ENCODE results near the gene FOXR2.

The FOXR2 gene, protein sequence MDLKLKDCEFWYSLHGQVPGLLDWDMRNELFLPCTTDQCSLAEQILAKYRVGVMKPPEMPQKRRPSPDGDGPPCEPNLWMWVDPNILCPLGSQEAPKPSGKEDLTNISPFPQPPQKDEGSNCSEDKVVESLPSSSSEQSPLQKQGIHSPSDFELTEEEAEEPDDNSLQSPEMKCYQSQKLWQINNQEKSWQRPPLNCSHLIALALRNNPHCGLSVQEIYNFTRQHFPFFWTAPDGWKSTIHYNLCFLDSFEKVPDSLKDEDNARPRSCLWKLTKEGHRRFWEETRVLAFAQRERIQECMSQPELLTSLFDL

DNA sequence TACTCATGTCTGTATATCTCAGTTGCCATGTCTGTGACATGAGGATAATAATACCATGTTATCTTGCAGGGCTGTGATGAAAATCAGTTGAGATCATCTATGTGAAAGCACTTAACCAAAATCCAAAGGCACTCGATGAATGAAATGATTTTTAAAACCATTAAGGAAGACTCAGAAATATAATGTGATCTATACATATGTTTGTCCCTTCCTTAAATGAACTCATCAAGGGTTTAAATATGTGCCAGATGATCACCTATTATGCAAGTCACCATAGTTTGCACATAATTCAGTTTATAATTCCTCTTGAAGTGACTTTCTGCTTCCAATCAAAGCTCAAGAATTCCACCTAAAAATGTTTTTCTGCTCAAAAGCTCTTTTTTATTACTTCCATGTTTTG lies at the start of gene FOXR2:
Gene FOXR2, plus strand, starts transcription at position 301 of the 400 bp plus-strand sequence. CDS start 312 bp downstream, outside the sequence.
- no peak for DNase-seq (ENCODE audit: low read depth)

DNA sequence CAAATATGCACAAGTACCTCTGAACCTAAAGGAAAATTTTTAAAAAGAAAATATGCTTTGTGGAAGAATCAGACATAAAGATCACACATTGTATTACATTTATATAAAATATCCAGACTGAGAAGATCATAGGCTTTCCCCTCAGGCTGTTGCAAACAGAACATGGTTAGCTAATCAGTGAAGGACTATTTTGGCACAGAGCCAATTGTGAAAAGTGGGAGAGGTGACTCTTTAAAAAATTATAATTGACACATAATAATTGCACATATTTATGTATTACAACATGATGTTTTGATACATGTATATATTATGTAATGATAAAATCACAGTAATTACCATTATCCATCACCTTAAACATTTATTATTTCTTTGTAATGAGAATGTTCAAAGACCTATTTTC lies 44.1 kb upstream of the FOXR2 start:
- DNase-seq (ENCODE audit: low read depth) = no peak

DNA sequence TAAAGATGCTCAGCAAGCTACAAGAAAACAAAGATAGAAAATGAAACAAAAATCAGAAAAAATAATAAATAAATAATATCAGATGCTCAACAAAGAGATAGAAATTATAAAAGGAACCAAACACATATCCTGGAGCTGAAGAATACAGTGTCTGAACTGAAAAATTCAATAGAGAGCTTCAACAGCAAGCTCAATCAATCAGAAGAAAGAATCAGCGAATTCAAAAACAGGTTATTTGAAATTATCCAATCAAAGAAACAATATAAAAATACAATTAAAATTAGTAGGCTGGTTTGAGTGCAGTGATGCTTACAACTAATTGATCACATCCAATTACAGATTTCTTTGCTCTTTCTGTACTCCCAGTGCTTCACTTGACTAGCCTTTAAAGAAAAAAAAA lies 40.8 kb upstream of the FOXR2 start:
- no peak for DNase-seq (ENCODE audit: low read depth)

DNA sequence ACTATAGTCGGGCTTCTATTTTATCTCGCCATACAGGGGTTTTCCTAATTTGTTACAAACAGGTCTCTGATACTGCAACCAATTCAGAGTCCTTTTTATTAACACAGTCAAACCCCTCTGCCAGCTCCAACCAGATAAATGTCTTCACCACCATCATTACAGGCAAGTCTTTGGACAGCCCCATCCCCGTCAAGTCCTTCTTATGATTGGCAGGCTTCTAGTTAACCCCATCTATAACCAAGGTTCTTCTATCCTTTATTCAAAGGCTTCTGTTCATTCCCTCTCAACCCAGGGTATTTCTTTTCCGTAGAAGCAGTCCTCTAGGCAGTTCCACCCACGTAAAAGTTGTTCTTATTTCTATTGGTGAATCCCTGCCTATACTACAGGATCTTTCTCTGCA lies 29.9 kb upstream of the FOXR2 start:
- DNase-seq (ENCODE audit: low read depth) = no peak

DNA sequence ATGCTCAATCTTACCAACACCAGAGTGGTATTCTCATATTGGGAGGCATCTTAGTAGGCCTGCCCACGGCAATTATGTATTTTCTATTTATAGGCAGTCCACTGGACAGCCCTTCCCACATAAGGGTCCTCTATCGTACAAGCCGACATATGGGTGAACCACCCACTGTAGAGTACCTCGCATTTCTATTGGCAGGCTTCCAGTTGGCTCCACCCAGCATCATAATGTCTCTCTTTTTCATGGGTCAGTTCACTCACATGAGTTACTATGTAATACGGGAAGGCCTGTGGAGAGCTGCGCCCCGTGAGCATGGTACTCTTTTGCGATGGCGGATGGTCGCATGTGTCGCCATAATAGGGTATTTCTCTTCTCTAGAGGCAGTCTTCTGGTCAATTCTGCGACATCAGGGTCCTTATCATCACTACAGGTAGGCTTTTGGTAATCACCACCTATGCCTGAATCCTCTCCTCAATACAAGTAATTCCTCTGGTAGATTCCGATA lies 29.4 kb upstream of the FOXR2 start:
- no peak for DNase-seq (ENCODE audit: low read depth)

GRCh38 chrX:55598333-55598732 lies 24.9 kb upstream of the FOXR2 start:
- DNase-seq (ENCODE audit: low read depth) = no peak

DNA sequence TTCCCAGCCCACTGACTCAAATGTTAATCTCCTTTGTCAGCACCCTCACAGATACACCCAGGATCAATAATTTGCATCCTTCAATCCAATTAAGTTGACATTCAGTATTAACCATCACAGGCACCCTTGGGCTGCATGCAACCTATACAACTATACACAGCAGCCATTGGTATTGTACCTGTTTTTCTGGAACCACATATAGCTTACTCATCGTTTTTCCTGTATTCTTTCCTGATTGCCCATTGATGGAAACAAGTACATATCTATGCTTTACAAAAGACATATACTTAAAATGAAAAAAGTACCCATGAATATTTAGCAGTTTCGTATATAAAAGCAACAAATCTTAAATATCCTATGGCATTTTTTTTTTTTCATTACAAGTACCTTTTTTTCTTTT lies 3.7 kb upstream of the FOXR2 start:
- DNase-seq (ENCODE audit: low read depth) = no peak

- no peak for DNase-seq (ENCODE audit: low read depth)
Measured at GRCh38 chrX:55624403-55624802, 1.2 kb downstream of the FOXR2 start.

- no peak for DNase-seq (ENCODE audit: low read depth)
Measured at GRCh38 chrX:55636109-55636508, 12.9 kb downstream of the FOXR2 start.

DNA sequence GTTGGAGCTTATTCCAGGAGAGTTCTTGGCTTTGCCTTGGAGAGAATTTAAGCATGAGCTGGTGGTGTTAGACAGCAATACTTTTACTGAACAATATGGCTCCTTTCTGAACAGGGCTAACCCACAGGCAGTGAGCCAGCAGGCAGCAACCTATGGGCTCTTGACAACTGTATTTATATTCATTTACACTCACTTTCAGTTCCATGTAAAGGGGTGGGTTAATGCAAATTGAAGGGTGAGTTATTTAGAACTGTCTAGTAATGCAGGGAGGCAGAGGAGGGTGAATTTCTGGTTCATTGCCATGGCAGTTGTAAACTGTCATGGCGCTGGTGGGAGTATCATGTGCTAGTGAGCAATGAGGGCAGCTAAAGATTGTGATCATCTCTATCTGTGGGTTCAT lies 15.7 kb downstream of the FOXR2 start:
- no peak for DNase-seq (ENCODE audit: low read depth)

- DNase-seq (ENCODE audit: low read depth) = no peak
Measured at GRCh38 chrX:55640854-55641253, 17.7 kb downstream of the FOXR2 start.

- no peak for DNase-seq (ENCODE audit: low read depth)
Measured at GRCh38 chrX:55648434-55648833, 25.2 kb downstream of the FOXR2 start.

DNA sequence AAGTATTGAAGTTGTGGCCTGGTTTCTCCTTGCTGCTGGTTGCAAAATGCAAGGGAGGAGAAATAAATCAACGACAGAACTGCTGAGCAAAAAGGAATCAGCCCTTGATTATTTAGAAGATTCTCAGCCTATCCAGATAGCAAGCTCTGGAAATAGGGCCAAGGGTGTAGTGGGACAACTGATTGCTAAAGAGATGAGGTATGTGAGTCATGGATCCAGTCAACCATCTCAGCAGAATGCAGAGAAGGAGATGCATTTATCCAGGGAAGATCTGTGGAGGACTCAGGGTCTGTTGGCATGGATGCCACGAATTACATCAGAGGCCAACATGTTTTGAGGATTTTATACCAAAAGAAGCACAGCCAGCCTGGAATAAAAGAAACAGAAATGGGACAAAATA lies 36.7 kb downstream of the FOXR2 start:
- no peak for DNase-seq (ENCODE audit: low read depth)

DNA sequence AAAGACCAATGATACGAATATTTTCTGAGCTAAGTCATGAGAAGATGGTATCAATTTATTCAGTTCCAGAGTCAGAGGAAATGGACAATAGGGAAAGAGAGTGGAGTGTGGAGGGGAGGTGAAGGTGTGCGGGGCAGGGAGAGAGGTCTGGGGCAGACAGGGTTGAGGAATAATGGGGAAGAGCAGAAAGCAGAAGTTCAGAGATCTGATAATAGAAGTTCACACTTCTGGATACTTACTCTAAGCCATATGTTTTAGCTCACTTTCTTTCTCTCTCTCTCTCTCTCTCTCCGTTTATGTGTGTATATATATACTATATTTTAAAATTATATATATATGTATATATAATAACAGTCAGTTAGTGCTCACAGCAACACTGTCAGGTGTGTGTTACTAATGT lies 40.4 kb downstream of the FOXR2 start:
- no peak for DNase-seq (ENCODE audit: low read depth)

DNA sequence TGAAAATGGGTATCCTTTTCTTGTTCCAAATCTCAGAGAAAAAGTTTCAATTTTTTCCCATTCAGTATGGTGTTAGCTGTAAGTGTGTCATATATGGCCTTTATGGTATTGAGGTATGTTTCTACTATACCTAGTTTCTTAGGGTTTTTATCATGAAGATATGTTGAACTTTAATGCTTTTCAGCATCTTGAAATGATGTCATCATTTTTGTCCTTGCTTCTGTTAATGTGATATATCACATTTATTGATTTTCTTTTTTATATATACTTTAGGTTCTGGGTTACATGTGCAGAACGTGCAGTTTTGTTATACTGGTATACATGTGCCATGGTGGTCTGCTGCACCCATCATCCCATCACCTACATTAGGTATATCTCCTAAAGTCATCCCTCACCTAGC lies 44.9 kb downstream of the FOXR2 start:
- DNase-seq (ENCODE audit: low read depth) = no peak
